ENCODE measurements around the gene C2orf68.
"Not testable (repeated sequence)": the region's sequence is repeated elsewhere in the genome, so short reads cannot be mapped to it uniquely, and the experiment has no call there.

C2orf68 gene

DNA sequence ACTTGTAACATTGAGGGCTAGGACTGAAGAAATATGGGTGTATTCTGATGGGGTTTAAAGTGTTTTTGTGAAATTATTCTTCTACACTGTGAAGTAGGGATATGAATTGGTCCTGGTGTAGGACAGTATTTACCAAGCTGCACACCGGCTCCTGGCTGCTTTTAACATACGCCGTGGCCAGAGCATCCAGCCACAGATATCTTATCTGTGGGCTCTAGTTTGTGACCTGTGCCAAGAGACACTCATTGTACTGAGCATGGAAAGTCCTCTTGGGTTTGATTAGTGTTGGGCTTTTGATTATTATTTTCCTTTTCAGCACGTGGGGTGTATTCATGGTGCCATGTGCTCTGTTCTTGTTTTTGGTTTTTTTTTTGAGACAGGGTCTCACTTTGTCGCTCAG lies 12.1 kb upstream of the C2orf68 start:
- no peak for FAIRE-seq

DNA sequence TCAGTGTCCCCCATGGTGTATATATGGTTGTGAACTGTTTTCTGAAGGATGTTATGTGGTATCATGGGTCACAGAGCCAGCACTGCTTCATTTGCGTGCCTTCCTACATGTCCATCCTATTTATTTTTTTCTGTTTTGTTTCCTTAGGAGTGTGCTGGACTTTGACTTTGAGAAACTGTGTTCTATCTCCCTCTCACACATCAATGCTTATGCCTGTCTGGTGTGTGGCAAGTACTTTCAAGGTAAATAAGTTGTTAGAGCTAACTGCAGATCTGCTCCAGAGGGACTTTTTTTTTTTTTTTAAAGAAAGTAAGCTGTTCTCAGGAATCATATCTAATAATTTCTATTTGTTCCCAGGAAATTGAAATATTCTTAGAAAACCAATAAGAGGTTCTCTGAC lies 9.5 kb upstream of the C2orf68 start:
- no peak for FAIRE-seq

DNA sequence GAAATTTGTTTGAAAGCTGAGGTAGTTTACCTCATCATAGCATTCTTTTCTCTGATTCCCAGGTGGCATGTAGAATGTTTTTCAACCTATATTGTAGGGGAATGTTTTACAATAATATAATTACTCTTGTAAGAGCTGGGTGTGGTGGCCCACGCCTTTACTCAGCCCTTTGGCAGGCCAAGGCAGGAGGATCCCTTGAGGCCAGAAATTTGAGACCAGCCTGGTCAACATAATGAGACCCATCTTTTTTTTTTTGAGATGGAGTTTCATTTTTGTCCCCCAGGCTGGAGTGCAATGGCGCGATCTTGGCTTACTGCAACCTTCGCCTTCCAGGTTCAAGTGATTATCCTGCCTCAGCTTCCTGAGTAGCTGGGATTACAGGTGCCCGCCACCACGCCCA lies 7.8 kb upstream of the C2orf68 start:
- FAIRE-seq, result no peak

DNA sequence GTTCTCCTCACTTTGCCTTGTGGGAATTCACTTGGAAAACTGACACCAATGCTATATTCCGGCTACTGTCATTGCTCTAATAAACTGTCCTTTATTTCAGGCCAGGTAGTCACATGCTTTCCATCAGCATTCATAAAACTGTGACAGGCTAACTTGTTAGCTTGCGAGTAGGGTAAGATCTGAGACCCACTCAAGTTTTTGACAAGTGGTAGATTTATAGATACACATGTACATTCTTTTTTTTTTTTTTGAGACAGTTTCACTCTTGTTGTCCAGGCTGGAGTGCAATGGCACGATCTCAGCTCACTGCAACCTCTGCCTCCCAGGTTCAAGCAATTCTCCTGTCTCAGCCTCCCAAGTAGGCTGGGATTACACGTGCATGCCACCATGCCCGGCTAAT lies 5.9 kb upstream of the C2orf68 start:
- FAIRE-seq, result not testable (repeated sequence)

DNA sequence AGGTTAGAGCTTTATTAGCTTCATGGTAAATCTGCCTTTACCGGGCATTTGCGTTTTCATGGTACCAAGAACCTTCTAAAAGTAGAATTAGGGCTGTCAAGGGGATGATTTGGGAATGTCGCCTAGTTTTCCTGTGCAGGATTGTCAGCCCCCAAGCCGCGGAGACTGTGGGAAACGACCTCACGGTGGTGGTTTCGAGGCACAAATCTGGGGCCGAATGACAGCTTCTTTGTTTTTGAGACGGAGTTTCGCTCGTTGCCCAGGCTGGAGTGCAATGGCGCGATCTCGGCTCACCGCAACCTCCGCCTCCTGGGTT lies 3.5 kb upstream of the C2orf68 start:
- no peak for FAIRE-seq

DNA sequence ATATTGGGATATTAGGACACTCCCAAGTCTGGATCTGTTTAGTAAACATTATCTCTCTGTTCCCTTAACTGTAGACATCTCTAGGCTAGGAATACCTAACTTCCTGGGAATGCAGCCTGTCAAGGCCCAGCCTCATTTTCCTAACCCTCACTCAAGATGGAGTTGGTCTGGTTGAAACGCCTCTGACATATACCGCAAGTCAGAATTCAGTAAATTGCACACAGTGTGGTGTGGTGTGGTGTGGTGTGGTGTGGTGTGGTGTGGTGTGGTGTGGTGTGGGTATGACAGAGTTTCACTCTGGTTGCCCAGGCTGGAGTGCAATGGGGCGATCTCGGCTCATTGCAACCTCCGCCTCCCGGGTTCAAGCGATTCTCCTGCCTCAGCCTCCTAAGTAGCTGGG lies 2.9 kb upstream of the C2orf68 start:
- FAIRE-seq, result not testable (repeated sequence)

DNA sequence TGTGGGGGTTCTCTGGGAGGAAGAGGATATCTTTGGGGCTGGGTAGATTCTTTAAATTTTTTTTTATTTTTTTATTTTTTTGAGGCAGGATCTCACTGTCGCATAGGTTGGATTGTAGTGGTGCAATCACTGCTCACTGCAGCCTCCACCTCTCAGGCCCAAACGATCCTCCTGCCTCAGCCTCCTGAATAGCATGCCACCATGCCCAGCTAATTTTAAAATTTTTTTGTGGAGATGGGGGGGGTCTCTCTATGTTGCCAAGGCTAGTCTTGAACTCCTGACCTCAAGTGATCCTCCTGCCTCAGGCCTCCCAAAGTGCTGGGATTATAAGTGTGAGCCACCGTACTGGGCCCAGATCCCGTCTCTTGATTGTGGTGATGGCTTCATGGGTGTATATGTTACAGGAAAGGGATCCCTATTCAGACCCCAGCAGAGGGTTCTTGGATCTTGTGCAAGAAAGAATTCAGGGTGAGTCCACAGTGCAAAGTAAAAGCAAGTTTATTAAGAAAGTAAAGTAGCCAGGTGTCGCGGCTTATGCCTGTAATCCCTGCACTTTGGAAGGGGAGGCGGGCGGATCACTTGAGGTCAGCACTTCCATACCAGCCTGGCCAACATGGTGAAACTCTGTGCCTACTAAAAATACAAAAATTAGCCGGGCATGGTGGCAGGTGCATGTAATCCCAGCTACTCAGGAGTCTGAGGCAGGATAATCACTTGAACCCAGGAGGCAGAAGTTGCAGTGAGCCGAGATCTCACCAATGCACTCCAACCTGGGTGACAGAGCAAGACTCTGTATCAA lies 2.0 kb upstream of the C2orf68 start:
- no peak for FAIRE-seq

DNA sequence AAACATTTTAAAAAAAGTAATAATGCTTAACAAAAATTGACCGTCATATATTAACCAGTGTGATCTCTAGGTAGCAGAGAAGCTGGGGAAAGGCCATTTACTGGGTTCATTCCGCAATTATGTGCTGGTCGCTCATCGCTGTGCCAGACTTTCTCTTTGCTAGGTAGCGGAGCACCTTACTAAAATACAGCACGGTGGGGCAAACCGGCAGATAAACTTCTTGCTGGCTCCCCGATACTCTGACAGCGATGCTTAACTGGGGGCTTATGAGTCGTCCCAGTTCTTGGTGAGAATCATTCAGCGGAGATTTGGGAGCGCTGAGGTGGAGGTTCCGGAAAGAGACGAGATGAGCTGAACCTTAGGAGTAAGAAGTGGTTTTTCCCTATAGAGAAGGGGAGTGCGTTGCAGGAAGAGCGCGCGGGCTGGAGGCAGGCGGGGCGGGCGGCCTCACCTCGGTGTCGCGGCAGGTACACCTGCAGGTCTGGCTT lies 605 bp downstream of the C2orf68 start:
- FAIRE-seq, result no peak

DNA sequence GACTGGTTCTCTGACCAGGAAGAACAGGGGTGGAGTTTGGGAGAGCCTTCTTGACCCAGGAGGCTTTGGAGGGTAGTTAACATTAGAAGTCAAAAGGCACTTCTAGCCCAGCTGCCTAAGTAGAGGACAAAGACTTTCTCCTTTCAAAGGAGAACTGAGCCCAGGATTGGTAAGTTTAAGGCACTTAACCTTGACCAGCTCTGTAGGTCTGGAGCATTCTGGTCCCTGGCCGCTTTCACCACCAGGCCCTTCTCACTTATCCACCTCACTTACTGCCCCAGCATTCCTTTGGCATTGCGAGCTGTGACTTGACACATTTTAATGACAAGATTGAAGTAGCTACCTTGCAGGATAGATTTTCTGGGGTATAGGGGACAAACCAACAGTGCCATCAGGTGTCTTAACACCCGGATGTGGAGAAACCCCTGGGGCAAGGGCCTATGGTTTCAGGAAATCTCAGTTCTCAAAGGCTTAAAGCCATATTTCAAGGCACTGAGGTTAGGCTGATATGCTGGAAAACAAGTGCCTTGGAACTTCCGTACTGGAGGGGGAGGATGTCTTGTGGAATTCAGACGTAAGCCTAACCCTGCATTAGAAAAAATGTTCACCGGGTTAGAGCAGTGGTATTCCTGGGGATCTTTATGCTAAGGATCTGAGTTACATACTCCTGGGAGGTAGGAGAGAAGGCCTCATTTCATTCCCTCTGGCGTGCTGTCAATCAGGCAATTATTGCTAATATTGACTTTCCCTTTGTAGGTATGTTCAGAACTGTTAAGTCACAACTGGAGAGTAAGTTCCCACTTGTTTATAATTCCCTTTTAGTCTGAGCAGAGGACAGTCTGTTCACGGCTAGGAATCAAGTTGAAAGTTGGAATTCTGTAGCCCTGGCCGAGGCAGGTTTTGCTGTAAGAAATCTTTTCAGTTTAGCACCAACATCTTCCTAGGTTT lies 4.3 kb downstream of the C2orf68 start:
- no peak for FAIRE-seq

DNA sequence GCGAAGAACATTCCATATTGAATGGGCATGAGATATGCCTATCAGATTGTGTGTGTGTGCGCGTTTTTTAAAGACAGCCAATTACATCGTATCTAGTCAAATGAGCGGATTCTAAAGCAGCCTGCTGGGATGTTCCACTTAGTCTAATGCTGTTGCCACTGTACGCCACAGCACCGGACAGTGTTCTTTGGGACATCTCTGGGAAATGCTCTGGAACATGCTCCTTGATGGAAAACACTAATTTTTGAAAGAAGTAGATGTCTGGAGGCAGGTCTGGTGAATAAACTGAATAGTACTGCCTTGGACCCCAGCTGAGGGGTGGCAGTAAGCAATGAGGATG lies 5.8 kb downstream of the C2orf68 start:
- no peak for FAIRE-seq

DNA sequence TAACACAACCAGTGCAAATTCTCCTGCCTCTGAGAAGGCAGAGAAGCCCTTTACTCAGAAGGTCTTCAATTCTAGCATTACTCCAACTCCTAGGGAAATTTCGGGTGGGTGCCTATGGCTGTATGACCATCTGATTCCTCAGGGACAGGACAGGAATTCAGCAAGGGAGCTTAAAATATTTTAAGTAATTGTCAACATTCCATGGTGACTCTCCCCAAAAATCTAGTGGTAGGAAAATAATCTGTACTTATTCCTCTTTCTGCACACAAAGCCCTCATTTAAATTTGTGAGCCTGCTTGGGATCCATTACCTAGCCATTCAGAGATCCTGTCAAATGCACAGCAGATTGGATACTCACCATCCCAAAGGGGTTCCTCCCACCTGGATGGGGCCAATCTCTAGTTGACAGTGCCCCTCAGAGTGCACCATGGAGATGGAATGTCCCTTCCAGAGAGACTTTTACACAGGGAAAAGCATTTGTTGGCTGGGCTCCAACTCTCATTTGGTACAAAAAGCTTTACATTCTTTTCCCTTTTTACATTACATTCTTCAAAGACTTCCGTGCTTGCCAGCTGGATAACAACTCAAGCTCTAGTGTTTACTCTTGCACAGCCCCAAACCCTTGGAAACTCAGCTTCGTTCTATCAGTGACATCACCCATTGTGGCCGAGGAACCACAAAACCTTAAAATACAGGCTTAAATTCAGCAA lies 6.3 kb downstream of the C2orf68 start:
- FAIRE-seq, result no peak

DNA sequence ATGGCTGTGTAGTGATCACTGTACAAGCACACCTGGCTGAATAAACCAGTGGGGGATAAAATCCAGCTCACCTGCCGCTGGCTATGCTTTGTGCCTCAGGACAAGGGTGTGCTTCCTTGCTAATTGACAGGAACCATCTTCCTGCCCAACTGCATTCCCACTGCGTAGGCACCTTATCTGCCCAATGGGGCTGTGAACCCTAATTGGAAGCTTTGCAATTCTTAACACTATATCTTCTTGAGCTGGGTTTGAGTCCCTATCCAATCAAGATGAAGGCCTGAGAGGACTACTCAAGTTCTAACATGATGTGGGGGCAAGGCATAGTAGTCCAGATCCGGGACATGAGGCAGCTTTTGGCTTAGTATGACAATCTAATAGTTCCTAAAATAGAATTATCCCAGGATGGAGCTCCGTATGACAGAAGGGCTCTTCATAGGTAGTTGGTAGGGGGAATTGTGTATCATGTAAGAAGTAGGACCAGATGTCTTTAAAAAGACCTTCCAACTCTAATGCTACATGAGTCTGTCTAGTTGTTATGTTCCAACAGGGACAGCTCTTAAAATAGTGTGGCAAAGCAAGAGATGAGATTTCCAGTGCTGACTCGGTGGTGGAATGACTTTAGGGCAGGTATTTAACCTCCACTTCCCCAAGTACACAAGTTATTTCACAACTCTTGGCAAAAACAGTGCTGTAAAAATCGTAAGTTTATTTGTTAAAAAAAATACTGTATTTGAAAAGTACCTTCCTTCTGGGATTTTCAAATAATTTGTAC lies 7.1 kb downstream of the C2orf68 start:
- no peak for FAIRE-seq

DNA sequence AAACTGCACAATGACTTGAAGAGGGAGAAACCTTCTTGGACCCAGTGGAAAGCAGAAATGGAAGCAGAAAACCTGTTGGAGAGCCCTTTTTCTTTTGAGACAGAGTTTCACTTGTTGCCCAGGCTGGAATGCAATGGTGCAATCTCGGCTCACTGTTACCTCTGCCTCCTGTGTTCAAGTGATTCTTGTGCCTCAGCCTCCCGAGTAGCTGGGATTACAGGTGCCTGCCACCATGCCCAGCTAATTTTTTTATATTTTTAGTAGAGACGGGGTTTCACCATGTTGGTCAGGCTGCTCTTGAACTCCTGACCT lies 7.8 kb downstream of the C2orf68 start:
- not testable (repeated sequence) for FAIRE-seq

DNA sequence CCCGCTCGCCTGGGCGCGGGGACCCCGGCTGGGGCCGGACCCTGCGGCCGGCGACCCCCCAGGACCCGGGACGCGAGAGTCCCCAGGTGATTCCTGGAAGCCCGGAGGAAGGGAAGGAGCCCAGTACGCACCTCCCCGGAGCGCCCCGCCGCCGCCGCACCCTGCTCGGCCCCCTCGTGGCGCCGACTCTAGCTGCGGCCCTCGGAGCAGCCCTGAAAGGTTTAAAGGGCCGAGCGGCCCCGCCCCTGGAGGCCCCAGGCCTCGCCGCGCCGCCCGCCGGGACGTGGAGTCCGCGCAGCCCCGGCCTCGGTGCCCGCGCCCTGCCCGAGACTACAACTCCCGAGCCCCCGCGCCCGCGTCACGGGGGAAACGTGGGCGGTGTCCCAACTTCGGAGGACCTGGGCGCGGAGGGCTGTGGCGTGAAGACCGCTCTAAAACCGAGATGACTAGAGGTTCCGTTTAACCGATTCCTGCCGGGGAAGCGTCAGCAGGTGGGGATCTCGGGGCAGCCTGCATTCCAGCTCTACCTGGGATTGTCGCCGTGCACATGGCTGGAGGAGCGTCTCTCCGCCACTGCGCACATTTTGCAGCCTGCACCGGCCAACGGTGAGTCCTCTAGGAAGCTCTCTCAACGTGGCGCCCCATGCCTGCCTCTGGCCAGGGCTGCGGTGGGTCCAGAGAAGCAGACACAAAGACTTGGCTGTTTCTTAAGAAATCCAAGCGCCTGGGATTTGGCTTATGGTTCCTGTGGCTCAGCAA lies 9.2 kb downstream of the C2orf68 start, which contains the start of gene TMEM150A:
Gene TMEM150A (minus strand): TSS at position 223 of the 759 bp plus-strand sequence. CDS start 750 bp downstream, outside the sequence.
- FAIRE-seq, result no peak

DNA sequence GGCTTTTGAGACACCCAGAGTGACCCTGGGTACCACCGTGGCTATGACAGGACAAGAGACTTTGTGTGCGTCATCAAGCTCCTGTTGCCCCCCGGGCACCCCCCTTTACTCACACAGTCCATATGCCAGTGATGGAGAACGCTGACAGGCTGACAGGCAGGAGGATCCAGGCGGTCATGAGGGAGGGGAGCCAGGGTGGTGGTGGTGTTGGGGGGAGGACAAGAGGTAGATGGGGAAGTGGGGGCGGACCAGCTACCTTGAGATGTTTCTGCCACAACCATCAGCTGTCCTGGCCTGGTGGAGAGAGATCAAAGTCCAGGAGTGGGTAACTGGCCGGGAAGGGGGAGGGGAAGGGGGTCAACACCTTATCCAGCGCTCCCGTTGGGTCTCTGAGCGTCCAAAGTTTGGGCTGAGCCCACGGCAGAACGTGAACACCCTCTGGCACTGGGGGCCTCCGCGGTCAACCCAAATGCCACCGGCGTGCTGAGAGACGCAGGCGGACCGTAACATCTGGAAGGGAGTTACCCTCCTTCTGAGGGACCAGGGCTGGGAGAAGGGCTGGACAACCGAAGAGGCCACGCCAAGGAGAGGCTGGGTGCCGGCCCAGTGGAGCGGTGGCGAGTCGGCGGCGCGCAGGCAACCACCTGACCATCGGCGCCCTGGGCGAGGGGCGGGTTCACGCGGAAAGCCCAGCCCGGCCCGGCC lies 9.9 kb downstream of the C2orf68 start:
- FAIRE-seq, result no peak

DNA sequence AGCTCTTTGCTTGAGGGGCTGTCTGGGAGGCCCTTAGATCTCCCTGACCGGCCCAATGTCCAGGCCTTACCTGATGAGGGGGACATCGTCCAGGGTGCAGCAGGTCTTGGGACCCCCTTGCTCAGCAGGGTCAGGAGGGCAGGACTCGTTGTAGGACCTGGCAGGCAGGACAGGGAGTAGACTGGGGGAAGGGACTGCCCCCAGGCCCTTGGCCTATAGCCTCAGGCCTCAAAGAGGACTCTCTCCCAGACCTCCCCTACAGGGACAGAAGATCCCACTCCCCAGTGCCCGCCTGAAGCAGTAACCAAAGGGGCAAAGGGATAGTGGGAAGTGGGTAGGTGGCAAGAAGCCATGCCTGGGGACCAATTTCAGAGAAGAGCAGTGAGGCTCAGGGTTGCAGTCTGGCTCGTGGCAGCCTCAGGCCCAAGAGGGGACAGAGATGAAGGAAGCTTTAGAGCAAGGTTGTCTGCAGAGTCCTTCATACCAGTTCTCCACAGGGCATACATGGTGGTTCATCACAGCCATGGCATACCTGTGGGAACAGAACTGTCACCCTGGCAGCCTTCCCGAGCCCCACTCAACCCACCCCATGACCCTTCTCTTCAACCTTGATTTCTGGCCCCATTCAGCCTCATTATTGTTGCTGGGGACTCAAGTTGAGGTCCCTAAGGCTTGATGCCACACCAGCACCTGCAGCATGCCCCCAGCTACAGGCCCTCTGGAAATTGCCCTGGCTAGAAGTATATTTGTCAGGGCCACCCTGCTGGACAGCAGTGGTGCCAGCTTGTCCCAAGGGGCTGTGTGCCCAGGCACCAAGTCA lies 10.7 kb downstream of the C2orf68 start:
- no peak for FAIRE-seq

DNA sequence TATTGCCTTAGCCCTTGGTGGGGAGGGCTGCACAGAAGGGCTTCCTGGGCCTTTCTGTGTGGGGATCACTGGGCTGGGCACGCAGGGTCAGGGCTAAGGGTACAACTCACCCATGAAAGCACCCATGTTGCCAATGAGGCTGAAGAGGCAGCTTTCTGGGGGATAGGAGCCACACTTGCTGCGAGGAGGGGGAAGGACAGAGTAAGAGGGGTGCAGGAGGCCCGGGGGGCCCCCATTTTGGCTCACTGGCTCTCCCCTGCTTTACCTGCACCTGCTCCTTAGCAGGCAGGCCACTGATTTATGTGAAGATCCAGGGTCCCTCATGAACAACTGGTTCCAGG lies 11.7 kb downstream of the C2orf68 start:
- FAIRE-seq, result no peak

DNA sequence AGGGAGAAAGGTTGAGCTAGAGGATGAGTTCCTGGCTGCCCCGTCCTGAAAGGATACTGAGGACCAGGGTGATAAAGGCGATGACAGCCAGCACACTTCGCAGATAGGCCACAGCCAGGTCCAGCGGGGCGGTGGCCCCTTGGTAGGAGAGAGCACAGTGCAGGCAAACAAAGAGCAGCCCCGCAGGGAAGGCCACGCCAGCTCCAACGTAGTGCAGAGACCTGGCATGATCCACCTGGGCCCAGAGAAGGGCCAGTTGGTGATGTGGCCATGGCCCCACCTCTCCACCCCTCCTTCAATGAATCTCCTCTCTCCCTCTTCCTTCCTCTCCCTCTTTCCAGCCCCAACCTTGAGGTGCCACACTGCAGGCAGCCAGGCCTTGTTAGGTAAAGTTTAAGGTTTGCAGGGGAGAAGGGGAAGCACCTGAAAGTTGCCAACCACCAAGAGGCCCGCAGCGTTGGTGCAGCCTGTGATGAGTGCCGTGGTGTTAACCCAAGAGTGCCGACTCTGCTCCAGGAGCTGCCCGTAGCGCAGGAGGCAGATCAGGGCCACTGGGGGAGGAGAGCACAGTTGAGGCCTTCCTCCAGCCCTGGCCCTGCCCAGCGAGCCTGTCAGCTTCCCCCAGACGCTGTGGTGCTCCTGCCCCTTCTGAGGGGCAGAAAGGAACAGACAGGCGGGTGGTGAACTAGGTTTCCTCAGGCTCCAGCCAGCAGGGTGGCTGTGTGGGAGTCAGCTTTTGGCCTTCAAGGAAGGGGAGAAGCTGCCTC lies 12.2 kb downstream of the C2orf68 start:
- no peak for FAIRE-seq

DNA sequence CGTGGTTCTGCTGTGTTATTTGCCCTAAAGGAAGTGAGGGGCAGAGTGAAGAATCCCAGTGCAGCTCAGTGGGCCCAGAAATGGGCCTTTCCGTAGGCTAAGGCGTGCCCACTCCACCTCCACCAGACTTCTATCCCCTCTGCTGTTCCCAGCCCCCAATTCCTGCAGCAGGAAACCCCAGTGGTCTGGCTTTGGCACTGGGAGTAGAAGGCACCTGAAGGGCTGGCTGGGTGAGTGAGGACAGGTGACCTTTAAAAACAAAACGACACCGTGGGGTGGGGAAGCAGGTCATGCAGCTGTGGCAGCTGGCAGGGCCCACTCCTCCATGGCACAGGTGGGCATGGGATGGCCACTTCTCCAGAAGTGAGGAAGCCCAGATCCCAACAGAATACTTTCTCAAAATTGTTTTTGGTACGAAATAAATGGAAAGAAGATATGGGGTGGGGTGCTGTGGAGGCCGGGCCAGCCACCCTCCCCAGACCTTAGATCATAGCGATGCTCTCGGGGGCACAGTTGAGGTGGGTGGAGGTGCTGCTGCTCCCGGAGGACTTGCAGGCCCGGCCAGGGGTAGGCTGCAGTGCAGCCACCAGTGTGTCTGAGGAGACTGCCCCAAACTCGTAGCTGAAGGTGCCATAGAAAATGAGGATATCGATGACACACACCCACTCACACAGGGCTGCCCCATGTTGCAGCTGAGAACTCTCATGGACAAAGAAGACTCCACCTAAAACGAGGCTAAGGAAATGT lies 13.1 kb downstream of the C2orf68 start:
- FAIRE-seq, result no peak
